NB4 (cell line): ENCODE measurements around the gene TAF9.

Experiments
- CTCF ChIP-seq: IDR thresholded peaks from one replicate; pipeline ENCODE4 v1.5.1; 2012; ENCODE audit warnings: low read depth, low read length
- MAX ChIP-seq: IDR thresholded peaks from 2 replicates; pipeline ENCODE4 v1.6.1; 2011; ENCODE audit warnings: low read depth, low read length
- POLR2A ChIP-seq: IDR thresholded peaks from 2 replicates; pipeline ENCODE4 v1.6.1; 2011; ENCODE audit warnings: mild to moderate bottlenecking; ENCODE audit not compliant: insufficient read length; ENCODE audit errors: extremely low read depth

- no peak for TF ChIP-seq CTCF
- no peak for TF ChIP-seq POLR2A
- no peak for TF ChIP-seq MAX
Observed at GRCh38 chr5:69364414-69364813, 4.9 kb downstream of the TAF9 start.
